ENCODE measurements around the gene SLC38A2.

SLC38A2 gene

DNA sequence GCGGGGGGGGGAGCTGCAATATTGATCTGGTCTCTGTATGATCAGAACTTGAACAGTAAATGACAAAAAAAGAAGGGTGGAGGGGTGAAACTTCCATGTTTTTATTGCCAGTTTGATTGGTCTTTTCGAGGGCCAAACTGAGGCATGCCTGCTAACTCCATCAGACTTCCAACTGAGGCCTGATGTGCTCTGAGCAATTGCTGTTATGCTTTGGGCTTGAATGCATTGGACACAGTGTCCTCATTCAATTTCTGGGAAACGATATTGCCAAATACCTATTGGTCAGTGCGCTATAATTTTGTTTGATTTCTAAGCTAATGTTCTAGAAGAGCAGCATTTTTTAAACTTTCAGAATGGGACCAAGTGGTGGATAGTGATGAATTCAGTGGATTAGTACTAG is 2.1 kb upstream of the SLC38A2 start:
- DNase-seq (ENCODE audit: low read depth): no peak

GRCh38 chr12:46374310-46374709 is 1.7 kb upstream of the SLC38A2 start:
- DNase-seq (ENCODE audit: low read depth): no peak

GRCh38 chr12:46373301-46374296 is 1.0 kb upstream of the SLC38A2 start:
- no peak for DNase-seq (ENCODE audit: low read depth)

DNA sequence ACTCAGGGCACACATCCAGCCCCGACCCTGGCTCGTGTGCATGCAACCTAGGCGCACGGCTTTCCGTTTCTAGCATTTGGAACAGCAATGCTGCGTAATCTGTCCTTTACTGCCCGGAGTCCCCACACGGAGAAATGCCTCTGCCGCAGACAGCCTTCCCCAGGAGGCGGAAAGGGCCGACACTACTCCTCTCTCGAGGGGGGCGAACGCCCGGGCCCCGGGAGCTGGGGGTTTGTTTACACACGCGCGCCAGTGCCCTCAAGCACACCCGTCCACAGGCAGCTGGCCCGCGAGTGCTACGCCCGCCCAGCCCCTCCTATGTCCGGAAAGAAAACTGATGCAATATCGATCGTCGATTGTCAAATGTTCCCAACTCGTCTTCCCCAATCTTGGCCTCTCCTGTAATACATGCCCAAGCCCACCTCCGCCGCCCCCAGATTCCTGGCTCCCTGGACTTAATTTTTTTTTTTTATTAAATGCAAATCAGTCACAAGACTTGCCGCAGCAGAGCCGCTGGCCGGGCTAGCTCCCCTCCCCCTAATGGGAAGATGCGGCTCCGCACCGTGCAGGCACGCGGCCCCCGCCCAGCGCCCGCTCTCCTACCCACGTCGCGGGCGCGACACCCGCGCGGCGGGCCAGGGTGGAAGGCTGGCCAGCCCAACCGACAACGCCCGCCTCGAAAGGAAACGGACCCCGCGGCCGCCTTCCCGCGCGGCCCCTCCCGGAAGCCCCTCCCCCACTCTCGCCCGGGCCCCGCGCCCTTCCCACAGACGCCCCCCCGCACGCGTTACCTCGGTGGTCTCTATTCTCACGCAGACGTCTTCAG is 642 bp downstream of the SLC38A2 start:
- DNase-seq (ENCODE audit: low read depth): peak; percentile 44

- peak; percentile 92 for DNase-seq (ENCODE audit: low read depth)
These were observed 1.5 kb downstream of the SLC38A2 start for GRCh38 chr12:46370792-46371717.

DNA sequence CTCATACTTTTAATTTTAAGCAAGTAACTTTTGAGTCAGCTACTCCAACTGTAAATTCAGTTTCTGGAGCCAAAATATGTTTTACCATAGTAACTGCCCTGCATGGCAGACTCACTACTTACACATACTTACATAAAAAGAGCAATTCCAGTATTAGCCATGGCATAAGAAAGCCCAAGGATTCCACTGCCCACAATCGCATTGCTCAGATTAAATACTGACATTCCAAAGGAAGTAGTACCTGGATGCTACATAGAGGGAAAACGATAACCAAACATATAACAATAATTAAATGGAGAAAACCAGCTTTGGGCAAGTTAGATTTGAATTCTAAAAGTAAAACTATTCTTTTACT is 2.2 kb downstream of the SLC38A2 start:
- no peak for DNase-seq (ENCODE audit: low read depth)

DNA sequence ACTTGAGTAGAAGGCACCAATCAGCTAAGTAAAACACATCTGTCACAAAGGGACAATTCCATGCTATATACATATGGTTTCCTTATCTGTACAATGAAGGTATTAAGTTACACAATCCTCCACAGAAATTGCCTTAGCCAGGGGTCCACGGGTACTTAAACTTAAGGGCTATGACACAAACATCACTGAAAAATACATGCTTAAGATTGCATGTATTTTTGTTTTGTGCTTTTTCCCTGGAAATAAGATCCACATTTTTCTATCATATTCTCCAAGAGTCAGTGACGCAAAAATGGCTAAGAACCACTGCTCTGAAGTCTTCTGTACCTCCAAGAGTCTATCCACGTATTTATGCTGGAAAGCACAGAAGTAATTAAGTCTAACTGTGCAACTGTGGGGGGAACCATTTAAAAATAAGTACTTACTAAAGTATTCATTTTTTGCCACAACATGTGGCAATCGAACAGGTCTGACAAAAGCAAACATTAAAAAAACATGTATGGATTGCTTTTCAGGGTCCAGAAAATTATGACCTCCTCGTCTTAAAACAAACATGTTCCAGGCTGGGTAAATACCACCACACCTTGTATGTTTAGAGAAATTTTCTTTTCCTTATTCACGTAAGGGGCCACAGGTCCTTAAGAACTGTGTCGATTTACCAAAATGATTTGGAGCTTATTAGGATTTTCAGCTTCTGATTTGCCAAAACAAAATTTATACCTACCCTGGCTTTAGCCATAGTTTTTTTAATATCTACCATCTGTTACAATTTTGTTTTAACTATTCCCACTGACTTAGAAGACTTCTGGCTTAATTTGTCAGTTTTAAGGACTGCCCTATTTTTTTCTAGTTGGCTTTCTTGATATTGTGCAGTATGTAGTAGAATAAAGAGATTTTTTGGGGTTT is 2.8 kb downstream of the SLC38A2 start:
- DNase-seq (ENCODE audit: low read depth): no peak

DNA sequence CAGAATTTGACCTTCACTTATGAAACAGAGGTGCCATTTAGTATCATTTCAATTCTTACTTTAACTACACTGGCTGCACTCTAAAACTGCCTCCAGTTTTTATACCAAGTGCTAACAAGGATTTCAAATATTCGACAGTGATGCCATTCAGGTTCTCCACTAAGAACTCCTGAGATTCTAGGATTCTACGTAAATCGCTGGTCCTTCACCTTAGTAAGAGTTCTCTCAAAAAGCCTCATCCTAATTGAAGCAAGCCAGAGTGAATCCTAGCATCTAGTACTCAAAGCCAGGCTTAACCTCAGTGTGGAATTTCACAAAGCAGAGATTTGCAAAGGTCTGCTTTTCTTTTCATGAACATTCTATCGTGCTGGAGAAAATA is 3.5 kb downstream of the SLC38A2 start:
- no peak for DNase-seq (ENCODE audit: low read depth)

DNA sequence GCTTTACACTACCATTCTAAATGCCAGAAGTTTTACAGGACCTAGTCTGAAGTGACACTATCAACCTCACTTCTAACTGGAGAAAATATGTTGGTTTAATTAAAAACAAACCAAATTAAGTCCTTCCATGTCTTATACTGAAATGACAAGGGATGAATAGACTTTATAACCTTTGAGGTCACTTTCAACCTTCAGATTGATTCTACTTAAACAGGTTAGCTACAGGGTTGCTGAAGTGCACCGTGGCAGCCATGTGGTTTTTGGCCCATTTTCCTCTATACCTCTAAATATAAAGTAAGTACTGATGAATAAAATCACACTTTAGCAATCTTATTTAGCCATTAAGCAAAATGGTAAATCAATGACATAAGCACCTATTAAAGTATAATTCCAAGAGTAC is 3.9 kb downstream of the SLC38A2 start:
- no peak for DNase-seq (ENCODE audit: low read depth)

DNA sequence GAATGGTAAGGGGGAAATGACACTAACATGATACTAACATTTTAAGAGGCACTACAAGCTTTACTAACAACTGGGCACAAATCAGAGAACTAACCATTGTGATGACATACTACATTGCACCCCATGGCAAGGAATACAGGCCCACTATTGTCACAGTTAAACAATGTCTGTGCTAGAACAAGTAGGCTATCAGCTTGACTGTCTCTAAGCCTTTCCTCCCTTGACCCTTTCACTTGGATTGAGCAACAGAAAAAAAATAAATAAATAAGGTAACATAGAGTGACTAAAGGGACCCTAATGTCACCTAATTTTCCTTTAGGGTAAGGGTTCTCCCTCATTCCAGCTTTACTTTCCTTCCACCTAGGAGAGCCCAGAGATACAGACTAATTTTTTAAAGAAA is 4.4 kb downstream of the SLC38A2 start:
- DNase-seq (ENCODE audit: low read depth): no peak

GRCh38 chr12:46367351-46368029 is 5.1 kb downstream of the SLC38A2 start:
- DNase-seq (ENCODE audit: low read depth): no peak

DNA sequence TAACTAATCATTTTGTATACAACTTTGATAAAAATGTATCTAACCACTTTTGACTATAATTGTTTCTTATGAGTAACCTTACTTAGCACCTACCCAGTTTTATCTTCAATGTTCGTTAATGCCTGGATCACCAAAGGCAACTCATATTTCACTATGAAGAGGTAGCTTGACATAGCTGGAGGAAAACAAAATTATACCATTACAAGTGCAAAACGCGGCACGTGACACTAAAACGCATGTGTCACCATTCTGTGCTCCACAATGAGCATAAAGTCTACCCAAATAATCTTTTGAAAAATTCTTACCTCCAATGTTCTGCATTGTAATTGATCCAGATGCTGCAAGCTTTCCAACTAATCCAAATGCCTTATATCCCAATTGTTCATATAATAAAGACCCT is 5.8 kb downstream of the SLC38A2 start:
- no peak for DNase-seq (ENCODE audit: low read depth)

- DNase-seq (ENCODE audit: low read depth): no peak
These were observed 6.6 kb downstream of the SLC38A2 start for GRCh38 chr12:46365951-46366379.

GRCh38 chr12:46364777-46365580 is 7.6 kb downstream of the SLC38A2 start:
- DNase-seq (ENCODE audit: low read depth): no peak

- no peak for DNase-seq (ENCODE audit: low read depth)
These were observed 8.3 kb downstream of the SLC38A2 start for GRCh38 chr12:46364300-46364696.

DNA sequence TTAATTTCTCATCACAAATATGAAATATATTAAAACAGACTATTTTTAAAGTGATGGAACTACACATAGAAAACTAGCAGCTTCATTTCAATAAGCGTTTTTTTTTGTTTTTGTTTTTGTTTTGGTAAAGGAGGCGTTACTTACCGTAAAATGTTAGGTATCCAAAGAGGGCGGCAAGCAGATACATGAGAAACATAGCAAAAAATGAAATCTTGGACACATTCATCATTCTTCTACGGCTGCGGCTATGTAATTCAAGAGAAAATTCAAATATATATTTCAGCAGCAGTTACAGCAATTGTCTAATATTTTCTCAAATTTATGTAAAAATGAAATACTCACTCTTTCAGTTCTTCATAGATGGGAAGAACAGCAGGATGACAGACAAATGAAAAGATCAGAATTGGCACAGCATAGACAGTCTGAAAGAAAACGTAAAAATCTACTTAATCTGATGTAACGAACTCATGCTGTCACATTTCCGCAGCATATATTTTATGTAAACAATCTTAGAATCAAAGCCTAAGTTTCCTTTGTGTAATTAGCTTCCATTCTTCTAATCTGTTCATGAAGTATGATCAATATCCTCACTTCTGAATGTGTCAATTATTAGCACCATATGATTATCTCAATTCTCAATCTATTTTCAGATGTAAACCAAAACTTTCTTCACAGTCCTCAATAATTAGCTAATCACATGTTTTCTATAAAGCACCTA is 8.8 kb downstream of the SLC38A2 start:
- DNase-seq (ENCODE audit: low read depth): no peak

GRCh38 chr12:46362895-46363581 is 9.5 kb downstream of the SLC38A2 start:
- DNase-seq (ENCODE audit: low read depth): no peak

DNA sequence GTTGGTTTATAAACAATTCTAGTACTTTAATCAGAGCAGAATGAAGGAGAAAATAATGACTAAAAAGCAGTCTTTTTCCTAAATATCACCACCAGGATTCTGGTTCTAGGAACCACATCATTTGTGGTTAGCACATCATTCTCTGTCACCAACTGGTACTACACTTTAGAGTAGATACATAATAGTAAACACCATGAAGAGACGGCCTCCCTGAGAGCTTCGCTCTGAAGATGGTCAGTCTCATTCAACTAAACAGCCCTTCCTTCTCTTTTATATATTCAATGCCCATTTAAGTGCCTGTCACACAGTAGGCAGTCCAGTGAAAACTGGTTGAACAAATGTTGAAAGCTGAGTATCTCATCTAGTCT is 10.9 kb downstream of the SLC38A2 start:
- DNase-seq (ENCODE audit: low read depth): no peak
